ENCODE data around the gene PRMT9. TPM values are rescaled to one million over a fixed set of nuclear protein-coding genes. Genes with fewer than 3 reads are reported as not detected.

PRMT9 gene
- total RNA-seq, 1 donor from 2014 or later, result 5.0 TPM

GRCh38 chr4:147693218-147693617 lies 9.3 kb upstream of the PRMT9 start:
- no peaks in the 10 kb centered on the region for H3K9me3 ChIP-seq (replicated peaks)
- no peak overlapping the region for H3K4me3 ChIP-seq
- DNase-seq, result no peak
- H3K27me3 ChIP-seq (ENCODE audit: low read depth), result no peaks in the 10 kb centered on the region
- H3K4me1 ChIP-seq, result no peaks in the 10 kb centered on the region
- H3K36me3 ChIP-seq, result no peaks in the 10 kb centered on the region
- TF ChIP-seq, protein P1, sequence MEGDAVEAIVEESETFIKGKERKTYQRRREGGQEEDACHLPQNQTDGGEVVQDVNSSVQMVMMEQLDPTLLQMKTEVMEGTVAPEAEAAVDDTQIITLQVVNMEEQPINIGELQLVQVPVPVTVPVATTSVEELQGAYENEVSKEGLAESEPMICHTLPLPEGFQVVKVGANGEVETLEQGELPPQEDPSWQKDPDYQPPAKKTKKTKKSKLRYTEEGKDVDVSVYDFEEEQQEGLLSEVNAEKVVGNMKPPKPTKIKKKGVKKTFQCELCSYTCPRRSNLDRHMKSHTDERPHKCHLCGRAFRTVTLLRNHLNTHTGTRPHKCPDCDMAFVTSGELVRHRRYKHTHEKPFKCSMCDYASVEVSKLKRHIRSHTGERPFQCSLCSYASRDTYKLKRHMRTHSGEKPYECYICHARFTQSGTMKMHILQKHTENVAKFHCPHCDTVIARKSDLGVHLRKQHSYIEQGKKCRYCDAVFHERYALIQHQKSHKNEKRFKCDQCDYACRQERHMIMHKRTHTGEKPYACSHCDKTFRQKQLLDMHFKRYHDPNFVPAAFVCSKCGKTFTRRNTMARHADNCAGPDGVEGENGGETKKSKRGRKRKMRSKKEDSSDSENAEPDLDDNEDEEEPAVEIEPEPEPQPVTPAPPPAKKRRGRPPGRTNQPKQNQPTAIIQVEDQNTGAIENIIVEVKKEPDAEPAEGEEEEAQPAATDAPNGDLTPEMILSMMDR (IDR thresholded peaks at IDR 0.05; ENCODE audit: borderline replicate concordance), result no peak
- no peak overlapping the region for H3K27ac ChIP-seq (replicated peaks)
- intact Hi-C loops (cut with micrococcal nuclease), result no loop called here

DNA sequence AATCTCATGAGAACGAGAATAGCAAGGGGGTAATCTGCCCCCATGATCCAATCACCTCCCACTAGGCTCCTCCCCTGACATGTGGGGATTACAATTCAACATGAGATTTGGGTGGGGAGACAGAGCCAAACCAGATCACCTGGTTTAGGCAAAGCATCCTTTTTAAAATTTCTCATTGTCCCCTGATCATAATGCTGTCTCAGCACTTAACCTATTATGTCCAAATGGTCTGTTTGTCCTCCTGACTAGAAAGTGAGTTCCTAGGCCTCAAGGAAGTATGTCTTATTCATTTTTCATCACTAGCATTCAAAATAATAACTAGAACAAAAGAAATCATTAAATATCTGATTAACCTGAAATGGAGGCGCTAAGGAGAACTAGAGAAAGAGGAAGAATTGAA lies 7.9 kb upstream of the PRMT9 start:
- Histone ChIP-seq H3K4me3 (no peak overlapping the region), H3K27ac (replicated peaks) (no peak overlapping the region), H3K9me3 (replicated peaks) (no peaks in the 10 kb centered on the region), H3K27me3 (ENCODE audit: low read depth) (no peaks in the 10 kb centered on the region), H3K4me1 (no peaks in the 10 kb centered on the region), H3K36me3 (no peaks in the 10 kb centered on the region)
- DNase-seq, result no peak
- TF ChIP-seq, protein P1 (IDR thresholded peaks at IDR 0.05; ENCODE audit: borderline replicate concordance), result no peak
- intact Hi-C loops (cut with micrococcal nuclease), result no loop called here

- no peak for DNase-seq
- Histone ChIP-seq H3K4me3 (no peak overlapping the region), H3K4me1 (peaks cover 9% of the 10 kb centered on the region), H3K27me3 (ENCODE audit: low read depth) (no peaks in the 10 kb centered on the region), H3K36me3 (no peaks in the 10 kb centered on the region), H3K9me3 (replicated peaks) (no peaks in the 10 kb centered on the region), H3K27ac (replicated peaks) (no peak overlapping the region)
- TF ChIP-seq, protein P1 (IDR thresholded peaks at IDR 0.05; ENCODE audit: borderline replicate concordance), result no peak
- intact Hi-C loops (cut with micrococcal nuclease), result no loop called here
Measured at GRCh38 chr4:147689067-147689466, 5.1 kb upstream of the PRMT9 start.

DNA sequence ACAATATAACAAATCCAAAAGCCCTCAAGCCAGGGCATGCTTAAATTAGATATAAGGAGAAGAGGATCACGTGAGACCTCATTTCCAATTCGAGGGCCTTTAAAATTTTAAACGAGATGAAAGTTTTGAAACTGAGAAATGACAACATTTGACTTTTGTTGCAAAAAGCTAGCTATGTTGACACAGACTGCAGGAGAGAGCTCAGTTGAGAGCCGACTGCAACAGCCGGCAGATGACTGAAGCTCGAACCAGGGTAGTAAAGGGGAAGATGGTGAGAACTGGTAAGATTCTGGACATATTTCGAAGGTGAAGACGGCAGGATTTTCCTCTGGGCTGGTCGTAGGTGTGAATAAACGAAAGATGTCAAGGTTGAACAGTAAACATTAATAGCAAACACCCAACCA lies 773 bp downstream of the PRMT9 start:
- Histone ChIP-seq H3K4me1 (peaks cover 41% of the 10 kb centered on the region), H3K4me3 (peak overlapping the region; percentile 90), H3K9me3 (replicated peaks) (no peaks in the 10 kb centered on the region), H3K27me3 (ENCODE audit: low read depth) (no peaks in the 10 kb centered on the region), H3K27ac (replicated peaks) (peak overlapping the region; percentile 92), H3K36me3 (peaks cover 5% of the 10 kb centered on the region)
- no peak for DNase-seq
- intact Hi-C loops (cut with micrococcal nuclease), result no loop called here
- TF ChIP-seq, protein P1 (IDR thresholded peaks at IDR 0.05; ENCODE audit: borderline replicate concordance), result no peak

DNA sequence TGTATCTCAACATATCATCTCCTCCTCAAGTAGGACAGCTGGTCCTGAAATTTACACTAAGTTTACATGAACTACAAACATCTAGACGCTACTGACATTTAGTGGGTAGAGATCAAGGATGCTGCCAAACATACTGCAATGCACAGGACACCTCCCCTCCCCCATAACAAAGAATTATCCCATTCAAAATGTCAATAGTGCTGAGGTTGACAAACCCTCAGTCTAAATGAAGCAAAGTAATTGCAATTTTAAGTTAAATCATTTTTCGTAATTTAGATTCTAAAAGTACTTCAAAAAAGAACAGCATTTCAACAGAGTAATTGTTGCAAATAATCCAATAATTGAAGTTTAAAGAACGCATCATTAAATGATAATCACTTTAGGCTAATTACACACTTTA lies 1.2 kb downstream of the PRMT9 start:
- Histone ChIP-seq H3K36me3 (peaks cover 7% of the 10 kb centered on the region), H3K27ac (replicated peaks) (peak overlapping the region; percentile 92), H3K4me1 (peaks cover 45% of the 10 kb centered on the region), H3K27me3 (ENCODE audit: low read depth) (no peaks in the 10 kb centered on the region), H3K4me3 (peak overlapping the region; percentile 90), H3K9me3 (replicated peaks) (no peaks in the 10 kb centered on the region)
- TF ChIP-seq, protein P1 (IDR thresholded peaks at IDR 0.05; ENCODE audit: borderline replicate concordance), result no peak
- no peak for DNase-seq
- intact Hi-C loops (cut with micrococcal nuclease), result no loop called here
